GM18499 (cell line): ENCODE data around the gene WBP11.

Experiments
- ATAC-seq: cut with Tn5 transposase; IDR thresholded peaks from one replicate; pipeline ENCODE4 v1.9.1; 2021; ENCODE audit warnings: moderate number of reproducible peaks; ENCODE audit not compliant: insufficient read depth, unreplicated experiment

WBP11 gene

DNA sequence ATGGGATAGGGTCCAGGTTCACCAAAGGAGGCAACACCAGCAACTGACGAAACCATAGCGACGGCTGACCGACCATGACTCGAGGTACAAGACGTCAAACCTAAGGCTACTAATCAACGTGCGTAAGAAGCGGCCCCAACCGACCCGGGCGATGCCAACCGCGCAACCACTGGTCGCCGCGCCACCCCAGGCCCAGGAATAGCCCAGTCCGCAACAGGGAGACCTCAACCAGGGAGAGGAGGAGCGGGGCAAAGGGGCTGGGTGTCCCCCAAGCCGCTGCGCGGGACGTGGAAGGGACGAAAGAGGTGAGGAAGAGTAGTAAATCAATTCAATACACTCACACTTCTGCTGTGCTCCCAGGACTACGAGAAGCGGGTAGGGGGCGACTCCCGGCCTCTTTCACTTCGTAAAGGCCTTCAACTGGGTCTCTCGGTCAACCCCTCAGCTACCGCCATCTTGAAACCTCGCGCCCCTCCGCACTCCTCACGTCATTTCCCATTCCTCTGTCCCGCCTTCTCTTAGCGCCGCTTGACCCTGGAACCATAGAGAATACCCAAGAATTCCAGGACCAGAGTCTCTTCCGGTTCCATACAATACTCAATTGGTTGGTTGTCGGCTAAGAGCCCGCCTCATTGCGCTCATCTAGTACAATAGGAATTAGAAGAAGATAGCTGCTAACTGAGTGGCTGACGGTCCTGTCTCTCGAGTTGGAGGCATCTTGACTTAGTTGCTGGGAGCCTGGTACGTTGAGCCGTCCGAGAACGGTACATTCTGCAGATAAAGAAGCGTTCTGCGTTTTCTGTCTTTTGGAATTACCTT, at the start of gene WBP11, which contains the start of gene C12orf60:
Gene WBP11, minus strand, starts transcription at position 468 of the 819 bp plus-strand sequence. CDS start 2,095 bp downstream, outside the sequence.
Gene C12orf60, plus strand, starts transcription at position 660 of the 819 bp plus-strand sequence. CDS start 19,266 bp downstream, outside the sequence.
- ATAC-seq: peak; percentile 100

DNA sequence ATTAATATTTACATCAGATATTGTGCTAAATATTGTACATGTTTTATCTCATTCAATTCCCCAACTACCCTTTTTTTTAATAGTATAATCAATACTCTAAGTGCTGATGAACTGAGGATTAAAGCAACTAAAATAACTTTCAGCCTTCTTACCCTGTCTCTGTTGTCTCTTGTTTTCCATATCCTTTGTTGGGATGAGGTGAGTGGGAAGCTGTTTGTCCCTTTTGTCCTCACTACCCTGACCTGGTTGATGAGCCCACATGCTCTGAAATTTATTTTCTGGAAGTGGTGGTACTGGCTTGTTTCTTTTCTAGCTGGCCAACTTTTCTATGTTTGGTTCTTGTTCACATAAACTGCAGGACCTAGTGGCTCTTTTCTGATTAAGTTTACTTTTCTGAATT, 49.6 kb upstream of the WBP11 start:
- no peak for ATAC-seq

GRCh38 chr12:14850929-14851663, 47.8 kb upstream of the WBP11 start:
- no peak for ATAC-seq

DNA sequence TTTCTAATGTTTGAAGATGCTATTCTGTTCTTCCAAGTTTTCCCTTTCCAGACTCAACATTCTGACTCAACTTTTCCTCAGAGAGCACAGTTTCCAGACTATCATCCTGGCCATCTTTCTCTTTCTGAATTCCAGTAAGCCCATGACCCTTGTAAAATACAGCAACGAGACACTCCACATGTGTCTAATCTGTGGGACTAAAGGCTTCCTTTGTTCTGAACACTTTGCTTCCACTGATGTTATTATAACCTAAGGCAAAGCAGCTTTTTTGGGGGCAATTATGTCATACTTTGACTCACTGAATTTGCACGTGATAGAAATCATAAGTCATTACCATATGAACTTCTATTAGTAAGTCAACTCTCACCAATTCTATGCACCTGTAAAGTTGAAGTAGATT, 46.4 kb upstream of the WBP11 start:
- no peak for ATAC-seq

GRCh38 chr12:14846876-14847580, 43.8 kb upstream of the WBP11 start:
- no peak for ATAC-seq

DNA sequence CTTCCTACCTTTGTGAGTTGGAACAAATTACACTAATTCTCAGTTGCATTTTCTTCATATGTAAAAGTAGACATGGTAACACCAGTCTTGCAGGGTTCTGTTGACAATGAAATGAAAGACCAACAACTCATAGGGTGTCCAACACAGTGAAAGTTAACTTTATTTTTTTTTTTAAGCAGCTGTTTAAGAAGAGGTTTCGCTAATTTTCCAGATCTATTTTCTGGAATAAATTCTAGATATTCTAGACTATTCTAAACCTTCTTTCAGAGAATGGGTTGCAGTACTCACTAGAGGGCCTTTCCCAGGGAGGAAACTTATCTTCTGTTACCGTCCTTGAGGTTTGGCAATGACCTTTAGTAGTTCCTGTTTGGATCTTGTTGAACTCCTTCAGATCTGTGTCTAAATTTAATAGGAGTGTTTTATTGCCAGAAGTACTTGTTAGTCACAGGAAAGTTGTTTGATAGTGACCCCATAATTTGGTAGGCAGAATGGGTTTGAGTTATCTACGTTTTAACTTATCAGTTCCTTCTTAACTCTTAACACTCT, 42.8 kb upstream of the WBP11 start:
- no peak for ATAC-seq

DNA sequence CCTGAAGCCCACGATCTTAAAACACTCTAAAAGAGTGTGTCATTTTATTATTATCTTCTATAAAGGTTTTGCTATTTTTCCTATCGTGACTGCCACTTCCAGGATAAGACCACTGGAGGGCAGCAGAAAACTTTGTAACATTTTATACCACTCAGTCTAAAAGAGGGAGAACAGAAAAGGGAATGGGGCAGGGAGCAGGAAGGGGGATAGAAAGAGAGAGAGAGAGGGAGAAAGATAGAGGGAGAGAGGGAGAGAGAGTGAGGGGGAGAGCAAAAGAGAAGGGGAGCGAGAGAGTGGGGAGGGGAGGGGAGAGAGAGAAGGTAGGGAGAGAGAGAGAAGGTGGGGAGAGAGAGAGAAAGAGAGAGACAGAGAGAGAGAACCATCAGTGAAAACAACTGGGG, 42.1 kb upstream of the WBP11 start:
- ATAC-seq: no peak

GRCh38 chr12:14844401-14844800, 41.1 kb upstream of the WBP11 start:
- ATAC-seq: no peak

DNA sequence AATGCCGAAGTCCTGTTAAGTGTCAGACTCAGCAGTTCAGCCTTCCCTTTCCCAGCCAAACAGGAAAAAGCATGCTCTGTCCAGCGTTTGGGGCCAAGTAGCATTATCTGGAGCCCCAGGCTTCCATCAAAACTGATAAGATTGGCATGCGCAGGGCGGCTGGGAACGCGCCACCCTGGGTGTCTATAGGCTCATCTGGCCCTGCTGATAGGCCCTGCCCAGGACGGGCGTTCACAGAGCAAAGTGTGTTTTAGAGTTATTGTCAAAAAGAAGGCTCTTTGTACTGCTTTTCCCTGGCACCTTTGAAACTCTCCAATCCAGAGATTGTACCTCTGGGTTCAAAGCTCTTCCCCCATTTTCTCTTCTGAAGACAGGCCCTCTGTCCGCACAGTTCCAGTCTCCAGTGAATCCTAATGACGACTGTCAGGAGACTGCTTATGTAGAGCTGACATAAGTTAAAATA, 40.2 kb upstream of the WBP11 start, which contains the start of gene ART4:
Gene ART4, minus strand, starts transcription at position 102 of the 463 bp plus-strand sequence. CDS start 413 bp downstream, outside the sequence.
- ATAC-seq: no peak

- ATAC-seq: no peak
Observed at GRCh38 chr12:14842315-14842714, 39.0 kb upstream of the WBP11 start.

GRCh38 chr12:14841761-14842160, 38.5 kb upstream of the WBP11 start:
- ATAC-seq: no peak

GRCh38 chr12:14840616-14841015, 37.3 kb upstream of the WBP11 start:
- no peak for ATAC-seq

- no peak for ATAC-seq
Observed at GRCh38 chr12:14839262-14839661, 36.0 kb upstream of the WBP11 start.

DNA sequence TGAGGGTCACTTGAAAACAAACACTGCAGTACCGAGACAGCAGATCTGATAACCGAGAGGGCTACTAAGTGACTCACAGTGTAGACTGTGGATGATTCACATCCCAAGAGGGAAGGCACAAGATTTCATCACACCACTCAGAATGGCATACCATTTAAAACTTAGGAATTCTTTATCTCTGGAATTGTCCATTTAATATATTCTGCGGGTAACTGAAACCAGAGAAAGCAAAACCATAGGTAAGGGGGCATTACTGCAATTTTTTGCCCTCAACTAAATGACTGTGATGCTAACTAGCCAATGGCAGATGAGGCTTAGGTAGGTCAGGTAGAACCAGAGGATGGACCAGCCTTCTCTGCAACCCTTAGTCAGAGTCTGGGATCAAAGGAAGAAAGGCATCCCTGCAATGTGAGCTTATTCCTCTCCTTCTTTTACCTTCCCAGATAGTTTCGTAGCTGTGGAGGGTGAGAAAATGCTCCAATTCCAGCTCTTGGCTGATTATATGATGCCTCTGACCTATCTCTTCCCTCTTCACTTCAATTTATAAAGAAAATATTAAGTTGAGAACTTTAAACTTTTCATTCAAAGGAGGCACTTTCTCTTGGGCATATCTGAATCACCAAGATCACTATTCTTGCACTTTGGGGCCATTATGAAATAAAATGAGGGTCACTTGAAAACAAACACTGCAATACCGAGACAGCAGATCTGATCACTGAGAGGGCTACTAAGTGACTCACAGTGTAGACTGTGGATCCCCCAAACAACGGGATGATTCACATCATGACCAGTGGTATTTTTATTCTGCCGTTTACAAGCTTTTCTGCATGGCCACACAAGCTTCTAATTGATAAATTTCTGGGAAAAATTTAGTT, 33.3 kb upstream of the WBP11 start:
- ATAC-seq: no peak

- no peak for ATAC-seq
Observed at GRCh38 chr12:14834509-14834908, 31.2 kb upstream of the WBP11 start.

DNA sequence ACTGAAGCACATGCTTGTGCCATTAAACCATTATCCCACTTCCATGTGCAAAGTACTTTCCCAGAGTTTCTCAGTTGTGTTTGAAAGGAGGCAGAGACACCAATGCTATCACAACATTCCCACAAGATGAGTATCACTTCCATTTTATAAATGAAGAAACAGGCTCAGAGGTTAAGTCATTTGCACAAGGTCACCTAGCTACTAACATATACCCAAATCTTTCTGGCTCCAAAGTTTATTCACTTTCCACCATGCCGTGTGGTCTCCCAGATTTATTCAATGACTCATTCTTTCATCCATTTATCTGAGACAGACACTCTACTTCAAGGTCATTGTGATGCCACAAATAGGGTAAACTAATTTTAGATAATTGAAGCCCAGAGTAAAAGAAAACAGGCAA, 30.7 kb upstream of the WBP11 start:
- no peak for ATAC-seq

GRCh38 chr12:14833336-14833735, 30.1 kb upstream of the WBP11 start:
- ATAC-seq: no peak

DNA sequence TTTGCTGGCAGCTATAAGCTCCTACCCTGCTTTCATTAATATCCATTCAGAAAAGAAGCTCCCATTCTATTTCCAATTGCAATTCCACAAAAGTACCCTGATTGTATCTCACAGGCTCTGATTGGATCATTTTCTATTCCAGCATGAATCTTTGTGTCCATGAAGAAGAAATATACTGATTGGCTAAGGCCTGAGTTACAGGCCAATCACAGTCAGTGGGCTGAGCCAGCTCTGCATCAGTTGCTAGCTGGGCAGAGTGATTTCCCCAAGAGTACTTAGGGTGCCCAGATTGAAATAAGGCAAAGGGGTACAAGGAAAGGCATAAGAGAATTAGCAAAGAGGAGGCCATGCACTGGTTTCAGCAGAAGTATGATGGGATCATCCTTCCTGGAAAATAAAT, 25.6 kb upstream of the WBP11 start:
- no peak for ATAC-seq

GRCh38 chr12:14827043-14827442, 23.8 kb upstream of the WBP11 start:
- no peak for ATAC-seq
